Neural progenitor cell (in vitro differentiated cells): ENCODE measurements around the gene ABI3BP.

Experiments used
- CTCF ChIP-seq: fragments of 200-600 bp; sonication (generic); IDR thresholded peaks from 2 replicates; pipeline ENCODE4 v1.5.1; 2017; ENCODE audit warnings: antibody characterized with exemption, mild to moderate bottlenecking
- EZH2 ChIP-seq: fragments of 200-600 bp; sonication (generic); IDR thresholded peaks from 2 replicates; pipeline ENCODE4 v1.6.1; 2017; ENCODE audit warnings: antibody characterized with exemption, mild to moderate bottlenecking, moderate library complexity
- EZH2phosphoT487 ChIP-seq: fragments of 200-600 bp; sonication (generic); IDR thresholded peaks from 2 replicates; pipeline ENCODE4 v1.6.1; 2017; ENCODE audit warnings: antibody characterized with exemption

GRCh38 chr3:100720426-100720825 is 272.8 kb downstream of the ABI3BP start:
- no peak for TF ChIP-seq EZH2
- TF ChIP-seq CTCF: no peak
- TF ChIP-seq EZH2phosphoT487: no peak
